ENCODE results near the gene FSTL3.

DNA sequence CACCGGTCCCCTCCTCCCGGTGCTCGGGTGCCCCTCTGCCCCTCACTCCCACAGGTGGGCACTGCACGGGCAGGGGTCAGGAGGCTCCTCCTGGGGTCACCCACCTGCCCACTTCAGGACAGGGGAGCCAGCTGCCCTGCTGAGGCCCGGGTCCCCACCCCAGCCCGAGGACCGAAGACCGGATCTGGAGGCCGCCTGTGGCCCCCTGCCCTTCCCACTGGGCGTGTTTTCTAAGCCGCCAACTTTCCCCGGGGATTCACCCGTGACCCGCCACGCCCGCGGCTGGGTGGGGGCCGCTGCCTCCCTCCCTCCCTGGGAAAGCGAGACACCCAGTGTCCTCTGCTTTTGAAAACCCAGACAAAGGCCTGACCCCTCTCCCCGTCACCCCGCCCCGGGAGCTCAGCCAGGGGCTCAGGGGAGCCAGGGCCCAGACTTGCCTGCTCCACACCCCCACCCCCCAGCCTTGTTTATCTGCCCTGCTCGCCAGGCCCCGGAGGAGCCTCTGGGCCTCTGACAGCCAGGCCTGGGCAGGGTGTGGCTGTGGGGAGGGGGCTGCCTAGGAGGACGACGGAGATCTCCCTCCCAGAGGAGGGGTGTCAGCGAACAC, 33.9 kb downstream of the FSTL3 start:
- TF ChIP-seq SIN3A (IDR thresholded peaks at IDR 0.05; ENCODE audit: low read depth) (no peak), POLR2AphosphoS5 (IDR thresholded peaks at IDR 0.05; ENCODE audit: low read depth, low read length) (no peak), POLR2A (IDR thresholded peaks at IDR 0.05; ENCODE audit: borderline replicate concordance, extremely low read depth, insufficient read depth, insufficient read length) (no peak), SP1 (IDR thresholded peaks at IDR 0.05; ENCODE audit: low read depth) (no peak), EZH2 (IDR thresholded peaks at IDR 0.05) (no peak), CBX3 (IDR thresholded peaks at IDR 0.05; ENCODE audit: low read depth) (no peak), ZFX (IDR thresholded peaks at IDR 0.05) (no peak), SRF (IDR thresholded peaks at IDR 0.05; ENCODE audit: low read depth) (no peak), YY1 (IDR thresholded peaks at IDR 0.05; ENCODE audit: extremely low read depth, insufficient replicate concordance, low read depth, low read length) (no peak)
- TF ChIP-seq, protein P1, sequence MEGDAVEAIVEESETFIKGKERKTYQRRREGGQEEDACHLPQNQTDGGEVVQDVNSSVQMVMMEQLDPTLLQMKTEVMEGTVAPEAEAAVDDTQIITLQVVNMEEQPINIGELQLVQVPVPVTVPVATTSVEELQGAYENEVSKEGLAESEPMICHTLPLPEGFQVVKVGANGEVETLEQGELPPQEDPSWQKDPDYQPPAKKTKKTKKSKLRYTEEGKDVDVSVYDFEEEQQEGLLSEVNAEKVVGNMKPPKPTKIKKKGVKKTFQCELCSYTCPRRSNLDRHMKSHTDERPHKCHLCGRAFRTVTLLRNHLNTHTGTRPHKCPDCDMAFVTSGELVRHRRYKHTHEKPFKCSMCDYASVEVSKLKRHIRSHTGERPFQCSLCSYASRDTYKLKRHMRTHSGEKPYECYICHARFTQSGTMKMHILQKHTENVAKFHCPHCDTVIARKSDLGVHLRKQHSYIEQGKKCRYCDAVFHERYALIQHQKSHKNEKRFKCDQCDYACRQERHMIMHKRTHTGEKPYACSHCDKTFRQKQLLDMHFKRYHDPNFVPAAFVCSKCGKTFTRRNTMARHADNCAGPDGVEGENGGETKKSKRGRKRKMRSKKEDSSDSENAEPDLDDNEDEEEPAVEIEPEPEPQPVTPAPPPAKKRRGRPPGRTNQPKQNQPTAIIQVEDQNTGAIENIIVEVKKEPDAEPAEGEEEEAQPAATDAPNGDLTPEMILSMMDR (IDR thresholded peaks at IDR 0.05 in 2 of 3, conservative IDR thresholded peaks at IDR 0.05 in 1 of 3; ENCODE audit: borderline replicate concordance in 1 of 3, insufficient read depth in 1 of 3, low read depth in 2 of 3, low read length in 2 of 3), result no peak
- TF ChIP-seq, protein P2, sequence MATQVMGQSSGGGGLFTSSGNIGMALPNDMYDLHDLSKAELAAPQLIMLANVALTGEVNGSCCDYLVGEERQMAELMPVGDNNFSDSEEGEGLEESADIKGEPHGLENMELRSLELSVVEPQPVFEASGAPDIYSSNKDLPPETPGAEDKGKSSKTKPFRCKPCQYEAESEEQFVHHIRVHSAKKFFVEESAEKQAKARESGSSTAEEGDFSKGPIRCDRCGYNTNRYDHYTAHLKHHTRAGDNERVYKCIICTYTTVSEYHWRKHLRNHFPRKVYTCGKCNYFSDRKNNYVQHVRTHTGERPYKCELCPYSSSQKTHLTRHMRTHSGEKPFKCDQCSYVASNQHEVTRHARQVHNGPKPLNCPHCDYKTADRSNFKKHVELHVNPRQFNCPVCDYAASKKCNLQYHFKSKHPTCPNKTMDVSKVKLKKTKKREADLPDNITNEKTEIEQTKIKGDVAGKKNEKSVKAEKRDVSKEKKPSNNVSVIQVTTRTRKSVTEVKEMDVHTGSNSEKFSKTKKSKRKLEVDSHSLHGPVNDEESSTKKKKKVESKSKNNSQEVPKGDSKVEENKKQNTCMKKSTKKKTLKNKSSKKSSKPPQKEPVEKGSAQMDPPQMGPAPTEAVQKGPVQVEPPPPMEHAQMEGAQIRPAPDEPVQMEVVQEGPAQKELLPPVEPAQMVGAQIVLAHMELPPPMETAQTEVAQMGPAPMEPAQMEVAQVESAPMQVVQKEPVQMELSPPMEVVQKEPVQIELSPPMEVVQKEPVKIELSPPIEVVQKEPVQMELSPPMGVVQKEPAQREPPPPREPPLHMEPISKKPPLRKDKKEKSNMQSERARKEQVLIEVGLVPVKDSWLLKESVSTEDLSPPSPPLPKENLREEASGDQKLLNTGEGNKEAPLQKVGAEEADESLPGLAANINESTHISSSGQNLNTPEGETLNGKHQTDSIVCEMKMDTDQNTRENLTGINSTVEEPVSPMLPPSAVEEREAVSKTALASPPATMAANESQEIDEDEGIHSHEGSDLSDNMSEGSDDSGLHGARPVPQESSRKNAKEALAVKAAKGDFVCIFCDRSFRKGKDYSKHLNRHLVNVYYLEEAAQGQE (IDR thresholded peaks at IDR 0.05; ENCODE audit: low read depth), result no peak
